ENCODE data around the gene ZMYM2.

The ZMYM2 gene

DNA sequence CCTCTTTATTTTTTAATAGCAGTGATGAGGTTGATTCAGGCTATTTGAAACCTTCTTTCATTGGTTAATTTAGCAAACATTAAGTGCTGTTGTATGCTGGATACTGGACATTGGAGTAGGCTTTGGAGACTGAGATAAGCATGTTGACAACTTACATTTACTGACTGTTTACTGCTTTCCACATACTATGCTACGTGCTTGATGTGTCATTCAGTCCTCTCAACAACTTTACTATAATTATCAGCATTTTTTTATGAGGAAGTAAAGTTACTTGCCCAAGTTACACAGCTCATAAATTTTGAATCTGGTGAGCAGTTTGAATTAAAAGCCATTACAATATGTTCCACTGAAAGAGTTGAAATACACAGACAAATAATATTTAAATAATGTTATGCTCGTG, 118.6 kb downstream of the ZMYM2 start:
- Histone ChIP-seq H3K9ac (ENCODE audit: low read depth, low read length, poor library complexity, severe bottlenecking) (no peak overlapping the region), H3K4me3 (ENCODE audit: low read length, poor library complexity, severe bottlenecking) (no peak overlapping the region), H3K36me3 (ENCODE audit: insufficient read depth, low read length) (peaks cover 56% of the 10 kb centered on the region; the same call in 1 of the 2 replicates), H3F3A (ENCODE audit: low read depth) (no peaks in the 10 kb centered on the region), H2AFZ (ENCODE audit: low read length) (no peak overlapping the region), H3K9me3 (ENCODE audit: insufficient read depth, low read depth, low read length) (no peaks in the 10 kb centered on the region), H4K20me1 (ENCODE audit: insufficient read depth, low read length, poor library complexity, severe bottlenecking) (no peaks in the 10 kb centered on the region), H3K79me2 (ENCODE audit: insufficient read depth, low read length) (no peaks in the 10 kb centered on the region), H3K9me2 (replicated peaks; ENCODE audit: low read depth, low read length) (no peaks in the 10 kb centered on the region), H3K4me2 (ENCODE audit: low read depth, low read length, poor library complexity, severe bottlenecking) (no peak overlapping the region), H3K4me1 (ENCODE audit: insufficient read depth, low read length, poor library complexity, severe bottlenecking) (no peaks in the 10 kb centered on the region), H3K27me3 (ENCODE audit: insufficient read depth, low read length, poor library complexity, severe bottlenecking) (no peaks in the 10 kb centered on the region)
- TF ChIP-seq, protein P1, sequence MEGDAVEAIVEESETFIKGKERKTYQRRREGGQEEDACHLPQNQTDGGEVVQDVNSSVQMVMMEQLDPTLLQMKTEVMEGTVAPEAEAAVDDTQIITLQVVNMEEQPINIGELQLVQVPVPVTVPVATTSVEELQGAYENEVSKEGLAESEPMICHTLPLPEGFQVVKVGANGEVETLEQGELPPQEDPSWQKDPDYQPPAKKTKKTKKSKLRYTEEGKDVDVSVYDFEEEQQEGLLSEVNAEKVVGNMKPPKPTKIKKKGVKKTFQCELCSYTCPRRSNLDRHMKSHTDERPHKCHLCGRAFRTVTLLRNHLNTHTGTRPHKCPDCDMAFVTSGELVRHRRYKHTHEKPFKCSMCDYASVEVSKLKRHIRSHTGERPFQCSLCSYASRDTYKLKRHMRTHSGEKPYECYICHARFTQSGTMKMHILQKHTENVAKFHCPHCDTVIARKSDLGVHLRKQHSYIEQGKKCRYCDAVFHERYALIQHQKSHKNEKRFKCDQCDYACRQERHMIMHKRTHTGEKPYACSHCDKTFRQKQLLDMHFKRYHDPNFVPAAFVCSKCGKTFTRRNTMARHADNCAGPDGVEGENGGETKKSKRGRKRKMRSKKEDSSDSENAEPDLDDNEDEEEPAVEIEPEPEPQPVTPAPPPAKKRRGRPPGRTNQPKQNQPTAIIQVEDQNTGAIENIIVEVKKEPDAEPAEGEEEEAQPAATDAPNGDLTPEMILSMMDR (conservative IDR thresholded peaks at IDR 0.05; ENCODE audit: low read length): no peak
- no peak for TF ChIP-seq EZH2phosphoT487 (IDR thresholded peaks at IDR 0.05; ENCODE audit: borderline replicate concordance)

DNA sequence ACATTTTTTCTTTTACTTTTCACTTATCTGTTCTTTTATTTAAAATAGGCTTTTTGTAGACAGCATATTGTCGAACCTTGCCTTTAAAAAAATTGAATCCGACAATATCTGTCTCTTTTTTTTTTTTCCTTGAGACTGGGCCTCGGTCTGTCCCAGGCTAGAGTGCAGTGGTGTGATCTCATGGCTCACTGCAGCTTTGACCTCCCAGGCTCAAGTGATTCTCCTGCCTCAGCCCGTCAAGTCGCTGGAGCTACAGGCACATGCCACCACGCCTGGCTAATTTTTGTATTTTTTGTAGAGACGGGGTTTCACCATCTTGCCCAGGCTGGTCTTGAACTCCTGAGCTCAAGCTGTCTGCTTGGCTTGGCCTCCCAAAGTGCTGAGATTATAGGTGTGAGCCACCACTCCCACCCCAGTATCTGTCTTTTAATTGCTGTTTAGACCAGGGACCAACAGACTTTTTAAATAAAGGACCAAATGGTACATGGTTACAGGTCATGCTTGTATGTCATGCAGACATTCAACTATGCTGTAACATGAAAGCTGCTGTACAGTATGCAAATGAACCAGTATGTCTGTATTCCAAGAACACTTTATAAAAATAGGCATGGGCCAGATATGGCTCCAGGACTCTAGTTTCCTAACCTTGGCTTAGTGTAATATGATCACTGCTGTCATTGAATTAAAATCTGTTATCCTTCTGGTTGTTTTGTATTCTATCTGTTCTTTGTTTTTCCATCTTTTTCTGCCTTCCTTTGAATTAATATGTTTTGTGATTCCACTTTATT, 122.0 kb downstream of the ZMYM2 start:
- H3K36me3 ChIP-seq (ENCODE audit: insufficient read depth, low read length): peaks cover 58% of the 10 kb centered on the region

DNA sequence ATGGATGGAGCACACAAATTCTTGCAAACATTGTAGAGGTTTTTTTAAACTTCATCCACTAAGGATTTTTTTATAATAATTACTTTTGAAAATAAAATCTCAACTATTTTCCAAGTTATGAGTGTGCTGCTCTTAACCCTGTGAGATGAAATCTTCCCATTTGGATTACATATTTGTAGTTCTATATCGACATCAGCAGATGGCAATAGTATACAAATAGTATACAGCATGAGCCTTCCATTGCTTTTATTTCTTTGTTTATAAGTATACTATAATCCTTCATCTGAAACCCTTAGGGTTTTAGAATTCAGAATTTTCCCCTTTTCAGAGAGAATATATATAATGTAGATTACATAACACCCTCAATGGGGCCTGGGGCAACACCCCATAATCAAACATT, 131.8 kb downstream of the ZMYM2 start:
- TF ChIP-seq EZH2phosphoT487 (IDR thresholded peaks at IDR 0.05; ENCODE audit: borderline replicate concordance): no peak
- TF ChIP-seq, protein P1 (conservative IDR thresholded peaks at IDR 0.05; ENCODE audit: low read length): peak; percentile 45
- Histone ChIP-seq H3K9me3 (ENCODE audit: insufficient read depth, low read depth, low read length) (no peaks in the 10 kb centered on the region), H3K9ac (ENCODE audit: low read depth, low read length, poor library complexity, severe bottlenecking) (no peak overlapping the region)

More for the DNA sequence above, 122.0 kb downstream of the ZMYM2 start:
- Histone ChIP-seq H3K4me1 (ENCODE audit: insufficient read depth, low read length, poor library complexity, severe bottlenecking) (no peaks in the 10 kb centered on the region), H2AFZ (ENCODE audit: low read length) (no peak overlapping the region), H3K9ac (ENCODE audit: low read depth, low read length, poor library complexity, severe bottlenecking) (no peak overlapping the region), H3K79me2 (ENCODE audit: insufficient read depth, low read length) (no peaks in the 10 kb centered on the region), H3K27me3 (ENCODE audit: insufficient read depth, low read length, poor library complexity, severe bottlenecking) (no peaks in the 10 kb centered on the region), H3F3A (ENCODE audit: low read depth) (no peaks in the 10 kb centered on the region), H3K4me2 (ENCODE audit: low read depth, low read length, poor library complexity, severe bottlenecking) (no peak overlapping the region), H4K20me1 (ENCODE audit: insufficient read depth, low read length, poor library complexity, severe bottlenecking) (no peaks in the 10 kb centered on the region), H3K4me3 (ENCODE audit: low read length, poor library complexity, severe bottlenecking) (no peak overlapping the region), H3K9me3 (ENCODE audit: insufficient read depth, low read depth, low read length) (no peaks in the 10 kb centered on the region), H3K9me2 (replicated peaks; ENCODE audit: low read depth, low read length) (no peaks in the 10 kb centered on the region)
- TF ChIP-seq, protein P1 (conservative IDR thresholded peaks at IDR 0.05; ENCODE audit: low read length): no peak

More for the DNA sequence above, 131.8 kb downstream of the ZMYM2 start:
- Histone ChIP-seq H3K4me3 (ENCODE audit: low read length, poor library complexity, severe bottlenecking) (no peak overlapping the region), H3K4me2 (ENCODE audit: low read depth, low read length, poor library complexity, severe bottlenecking) (no peak overlapping the region), H3K4me1 (ENCODE audit: insufficient read depth, low read length, poor library complexity, severe bottlenecking) (no peaks in the 10 kb centered on the region), H4K20me1 (ENCODE audit: insufficient read depth, low read length, poor library complexity, severe bottlenecking) (no peaks in the 10 kb centered on the region), H3F3A (ENCODE audit: low read depth) (peaks cover 3% of the 10 kb centered on the region; the same call in 1 of the 2 replicates), H3K36me3 (ENCODE audit: insufficient read depth, low read length) (peaks cover 26% of the 10 kb centered on the region), H3K27me3 (ENCODE audit: insufficient read depth, low read length, poor library complexity, severe bottlenecking) (no peaks in the 10 kb centered on the region), H3K9me2 (replicated peaks; ENCODE audit: low read depth, low read length) (no peaks in the 10 kb centered on the region), H3K79me2 (ENCODE audit: insufficient read depth, low read length) (no peaks in the 10 kb centered on the region), H2AFZ (ENCODE audit: low read length) (no peak overlapping the region)

All from Loucy (cell line).